ENCODE data around the gene UNK. TPM values are rescaled to one million over a fixed set of nuclear protein-coding genes. Genes with fewer than 3 reads are reported as not detected.

UNK gene
- total and polyA plus RNA-seq, 4 donors = 4.0 to 16.4 (median 8.9) TPM

GRCh38 chr17:75853433-75853832, 68.8 kb downstream of the UNK start:
- Histone ChIP-seq H3K9ac (ENCODE audit: low read depth in 1 of 2, low read length in 2 of 2) (no peak overlapping the region), H3K36me3 (ENCODE audit: control insufficient read depth in 4 of 4, insufficient read depth in 3 of 4, low read depth in 1 of 4, low read length in 3 of 4) (peaks cover 9 to 23% (median 18%) of the 10 kb centered on the region in 4 donors), H3K27ac (ENCODE audit: low read depth in 1 of 2, low read length in 2 of 2) (peak overlapping the region; percentile 19 to 96), H3K27me3 (ENCODE audit: control insufficient read depth in 4 of 4, insufficient read depth in 4 of 4, low read length in 3 of 4) (no peaks in the 10 kb centered on the region), H3K9me3 (ENCODE audit: control insufficient read depth in 4 of 4, low read length in 3 of 4) (no peaks in the 10 kb centered on the region), H3K4me1 (ENCODE audit: control insufficient read depth in 4 of 4, insufficient read depth in 4 of 4, low read length in 3 of 4) (peaks cover 2 to 46% (median 34%) of the 10 kb centered on the region in 4 donors), H3K4me3 (ENCODE audit: low read depth in 1 of 3, low read length in 3 of 3) (no peak overlapping the region)
- 68% methylated on average over 7 of the region's 7 CpGs for WGBS
- no peak for TF ChIP-seq GABPA (IDR thresholded peaks at IDR 0.05 in 1 of 2, conservative IDR thresholded peaks at IDR 0.05 in 1 of 2)
- TF ChIP-seq YY1 (IDR thresholded peaks at IDR 0.05) = peak; percentile 5
- DNase-seq (ENCODE audit: low spot score) = no peak

DNA sequence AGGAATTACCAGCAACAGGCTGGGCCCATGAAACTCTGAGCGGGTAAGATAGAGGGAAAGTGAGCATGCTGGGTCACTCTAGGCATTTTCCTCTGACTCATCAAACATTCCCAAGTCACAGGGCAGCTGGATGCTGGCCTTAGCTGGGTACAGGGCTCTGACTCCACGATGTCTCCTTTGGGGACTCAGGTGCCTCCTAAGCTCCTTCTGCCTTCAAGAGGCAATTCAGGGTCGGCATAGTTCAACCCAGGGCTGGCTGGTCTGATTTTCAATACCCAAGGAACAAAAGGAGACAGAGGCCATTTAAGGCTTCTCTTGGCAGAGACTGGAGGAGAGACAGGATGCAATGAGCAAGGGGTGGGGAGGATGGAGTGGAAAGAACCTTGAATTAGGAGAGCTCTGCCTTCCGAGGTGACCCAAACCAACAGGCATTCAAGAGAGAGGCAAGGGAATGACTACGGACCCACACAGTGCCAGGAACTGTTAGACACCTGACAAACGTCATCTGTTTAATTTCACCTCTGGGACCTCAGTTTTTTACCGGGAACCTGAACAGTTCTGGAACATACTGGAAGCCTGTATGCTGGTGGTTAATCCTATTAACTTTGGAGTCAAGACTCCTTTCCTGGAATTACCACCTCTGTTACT, 69.6 kb downstream of the UNK start:
- no peak for DNase-seq (ENCODE audit: low spot score)
- no peaks in the 10 kb centered on the region for H3K27me3 ChIP-seq (ENCODE audit: control insufficient read depth in 4 of 4, insufficient read depth in 4 of 4, low read length in 3 of 4)
- TF ChIP-seq FOXA1 (IDR thresholded peaks at IDR 0.05) (no peak), YY1 (IDR thresholded peaks at IDR 0.05) (peak; percentile 40), SP1 (IDR thresholded peaks at IDR 0.05) (no peak), JUND (IDR thresholded peaks at IDR 0.05) (peak in 1 of 2 donors; percentile 7), RXRA (IDR thresholded peaks at IDR 0.05) (peak in 1 of 2 donors; percentile 17), GABPA (IDR thresholded peaks at IDR 0.05 in 1 of 2, conservative IDR thresholded peaks at IDR 0.05 in 1 of 2) (no peak), ATF3 (IDR thresholded peaks at IDR 0.05) (no peak), REST (IDR thresholded peaks at IDR 0.05) (peak; percentile 61), NR2F2 (IDR thresholded peaks at IDR 0.05) (peak; percentile 10), CTCF (IDR thresholded peaks at IDR 0.05; ENCODE audit: low read depth, low read length, missing input control) (no peak)
- H3K9me3 ChIP-seq (ENCODE audit: control insufficient read depth in 4 of 4, low read length in 3 of 4) = no peaks in the 10 kb centered on the region
- peaks cover 2 to 44% (median 30%) of the 10 kb centered on the region in 4 donors for H3K4me1 ChIP-seq (ENCODE audit: control insufficient read depth in 4 of 4, insufficient read depth in 4 of 4, low read length in 3 of 4)
- peak overlapping the region; percentile 93 to 100 for H3K9ac ChIP-seq (ENCODE audit: low read depth in 1 of 2, low read length in 2 of 2)
- H3K4me3 ChIP-seq (ENCODE audit: low read depth in 1 of 3, low read length in 3 of 3) = peak overlapping the region; percentile 81 to 87 (median 83)
- peaks cover 5 to 18% (median 10%) of the 10 kb centered on the region in 4 donors for H3K36me3 ChIP-seq (ENCODE audit: control insufficient read depth in 4 of 4, insufficient read depth in 3 of 4, low read depth in 1 of 4, low read length in 3 of 4)
- H3K27ac ChIP-seq (ENCODE audit: low read depth in 1 of 2, low read length in 2 of 2) = peak overlapping the region; percentile 87 to 96
- 21% methylated on average over 7 of the region's 7 CpGs for WGBS

DNA sequence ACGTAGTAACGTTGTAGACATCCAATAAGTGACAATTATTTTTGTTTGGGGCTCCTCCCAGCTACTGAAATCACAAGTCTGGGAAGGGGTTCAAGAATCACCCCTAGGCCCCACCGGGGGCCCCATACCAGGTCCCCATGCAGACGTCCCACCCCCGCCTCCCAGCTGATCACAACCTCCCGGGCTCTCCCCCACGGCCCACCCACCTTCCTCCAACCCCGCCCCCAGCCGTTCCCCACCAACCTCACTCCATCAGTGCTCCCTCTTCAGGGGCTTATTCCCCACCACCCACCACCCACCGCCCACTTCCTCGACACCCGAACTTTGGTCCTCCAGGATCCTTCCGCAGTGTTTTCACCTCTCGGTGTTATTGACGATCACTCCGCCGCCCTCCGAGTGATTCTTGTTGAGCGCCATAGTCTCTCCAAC, 70.3 kb downstream of the UNK start:
- DNase-seq (ENCODE audit: low spot score) = no peak
- Histone ChIP-seq H3K4me1 (ENCODE audit: control insufficient read depth in 4 of 4, insufficient read depth in 4 of 4, low read length in 3 of 4) (peaks cover 2 to 37% (median 28%) of the 10 kb centered on the region in 4 donors), H3K4me3 (ENCODE audit: low read depth in 1 of 3, low read length in 3 of 3) (peak overlapping the region; percentile 81 to 87 (median 83)), H3K9ac (ENCODE audit: low read depth in 1 of 2, low read length in 2 of 2) (peak overlapping the region; percentile 93 to 100), H3K27ac (ENCODE audit: low read depth in 1 of 2, low read length in 2 of 2) (peak overlapping the region; percentile 87 to 96), H3K9me3 (ENCODE audit: control insufficient read depth in 4 of 4, low read length in 3 of 4) (no peaks in the 10 kb centered on the region), H3K27me3 (ENCODE audit: control insufficient read depth in 4 of 4, insufficient read depth in 4 of 4, low read length in 3 of 4) (no peaks in the 10 kb centered on the region), H3K36me3 (ENCODE audit: control insufficient read depth in 4 of 4, insufficient read depth in 3 of 4, low read depth in 1 of 4, low read length in 3 of 4) (peaks cover 0 to 11% (median 3%) of the 10 kb centered on the region in 4 donors)
- under 1% methylated on average over 19 of the region's 19 CpGs for WGBS
- TF ChIP-seq HNF4G (IDR thresholded peaks at IDR 0.05) = no peak
- TF ChIP-seq FOXA2 (IDR thresholded peaks at IDR 0.05) = no peak
- TF ChIP-seq NR2F2 (IDR thresholded peaks at IDR 0.05) = no peak
